Dedifferentiated amniotic fluid mesenchymal stem cell (primary cell): ENCODE measurements around the gene GPC3.

Source experiments
- DNase-seq: peaks from one replicate; pipeline ENCODE4 v3.0.0-alpha.2; 2016; ENCODE audit errors: extremely low spot score

GPC3 gene

GRCh38 chrX:133602881-133603280 is 382.5 kb downstream of the GPC3 start:
- DNase-seq = no peak

- no peak for DNase-seq
These were observed 384.3 kb downstream of the GPC3 start for GRCh38 chrX:133601116-133601515.

- no peak for DNase-seq
These were observed 384.9 kb downstream of the GPC3 start for GRCh38 chrX:133600536-133600935.

DNA sequence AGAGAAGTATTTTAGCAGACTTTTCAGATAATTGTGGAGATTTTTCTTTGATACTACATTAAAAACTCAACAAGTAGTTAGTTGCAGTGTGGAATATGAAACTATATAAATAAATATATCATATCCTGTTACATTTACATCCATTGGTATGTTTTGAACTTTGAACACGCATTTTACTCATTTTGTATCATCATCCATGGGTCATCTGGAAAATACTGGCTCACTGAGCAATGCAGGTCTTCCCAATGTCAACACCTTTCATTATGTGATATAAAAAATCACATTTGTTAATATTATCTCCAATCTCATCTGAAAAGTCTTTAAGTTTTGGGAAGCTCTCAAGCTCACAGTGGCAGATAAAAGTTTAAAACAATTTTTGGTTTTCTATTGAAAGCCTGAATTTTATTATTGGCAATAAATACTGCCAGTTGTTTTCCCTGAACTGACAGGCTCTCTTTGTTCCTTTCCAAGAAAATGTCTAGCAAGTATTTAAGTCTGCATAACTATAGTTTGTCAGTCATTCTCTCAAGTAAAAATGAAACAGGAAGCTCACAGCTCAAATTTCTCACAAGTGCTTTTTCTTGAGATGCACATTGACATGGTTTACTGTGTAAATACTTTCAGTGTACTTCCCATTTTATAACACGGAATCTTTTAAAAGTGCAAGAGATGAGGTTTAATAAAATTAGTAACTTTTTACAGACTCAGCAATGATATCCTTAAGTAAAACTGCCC is 386.6 kb downstream of the GPC3 start:
- DNase-seq = no peak

DNA sequence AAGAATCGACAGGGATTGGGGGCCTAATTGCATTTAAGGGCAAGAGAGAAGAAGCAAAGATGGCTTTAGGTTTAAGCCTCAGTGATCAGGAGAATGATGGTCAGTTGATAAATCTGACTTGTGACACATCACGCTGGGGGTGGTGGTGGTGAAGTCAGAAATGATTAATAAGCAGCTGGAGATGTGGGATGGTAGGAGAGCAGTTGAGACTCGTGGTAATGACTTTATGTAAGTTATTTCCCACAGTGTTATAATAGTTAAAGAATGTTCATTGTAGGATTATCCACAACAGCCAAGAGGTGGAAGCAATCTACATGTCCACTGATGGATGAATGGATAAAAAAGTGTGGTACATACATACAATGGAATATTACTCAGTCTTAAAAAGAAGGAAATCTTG is 391.2 kb downstream of the GPC3 start:
- no peak for DNase-seq

- DNase-seq = no peak
These were observed 391.9 kb downstream of the GPC3 start for GRCh38 chrX:133593531-133593930.

- DNase-seq = no peak
These were observed 394.5 kb downstream of the GPC3 start for GRCh38 chrX:133590703-133591505.

DNA sequence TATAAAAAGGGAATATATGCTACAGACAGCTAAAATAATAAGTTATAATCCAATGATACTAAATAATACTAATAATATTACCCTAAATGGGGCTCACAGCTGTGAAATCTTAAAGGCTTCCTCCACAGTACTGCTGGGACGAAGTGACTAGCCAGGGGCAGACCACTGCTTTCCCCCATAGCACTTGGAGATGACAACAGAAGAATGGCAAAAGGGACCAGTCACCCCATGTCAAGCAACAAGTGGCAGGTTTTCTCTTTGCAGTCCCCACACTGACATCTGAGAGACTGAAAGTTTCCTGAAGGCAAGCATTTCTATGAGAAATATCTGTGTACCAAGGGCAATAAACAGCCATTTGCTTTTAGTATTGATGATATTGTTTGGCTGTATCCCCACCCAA is 396.6 kb downstream of the GPC3 start:
- DNase-seq = no peak

DNA sequence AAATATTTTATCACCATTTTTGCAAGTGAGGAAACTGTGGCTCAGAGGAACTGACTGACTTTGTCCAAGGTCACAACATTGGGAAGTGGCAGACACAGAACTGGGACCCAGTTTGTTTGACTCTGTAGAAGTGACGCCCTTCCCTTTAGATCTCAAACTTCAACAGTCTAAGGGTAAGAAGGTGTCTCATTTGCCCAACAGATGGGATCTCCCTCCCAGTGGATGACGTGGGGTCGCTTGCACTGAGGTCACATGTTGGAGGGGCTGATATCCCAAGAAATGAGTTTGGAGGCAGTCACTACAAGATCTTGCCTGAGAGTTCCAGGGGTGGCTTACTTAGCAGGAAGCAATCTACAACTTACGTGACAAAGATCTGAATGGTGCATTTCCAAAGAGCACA is 397.6 kb downstream of the GPC3 start:
- DNase-seq = no peak

DNA sequence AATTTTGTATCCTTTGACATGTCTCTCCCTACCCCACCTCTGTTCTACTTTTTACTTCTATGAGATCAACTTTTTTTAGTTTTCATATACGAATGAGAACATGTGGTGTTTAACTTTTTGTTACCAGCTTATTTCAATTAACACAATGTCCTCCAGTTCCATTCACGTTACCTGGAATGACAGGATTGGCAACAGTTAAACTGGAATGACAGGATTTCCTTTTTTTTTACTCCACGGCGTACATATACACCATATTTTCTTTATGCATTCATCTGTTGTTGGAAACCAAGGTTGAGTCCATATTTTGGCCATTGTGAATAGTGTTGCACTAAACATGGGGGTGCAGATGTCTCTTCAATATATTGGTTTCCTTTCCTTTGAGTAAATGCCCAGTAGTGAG is 398.3 kb downstream of the GPC3 start:
- no peak for DNase-seq

- no peak for DNase-seq
These were observed 399.0 kb downstream of the GPC3 start for GRCh38 chrX:133586443-133586842.

- DNase-seq = no peak
These were observed 401.6 kb downstream of the GPC3 start for GRCh38 chrX:133583825-133584224.

DNA sequence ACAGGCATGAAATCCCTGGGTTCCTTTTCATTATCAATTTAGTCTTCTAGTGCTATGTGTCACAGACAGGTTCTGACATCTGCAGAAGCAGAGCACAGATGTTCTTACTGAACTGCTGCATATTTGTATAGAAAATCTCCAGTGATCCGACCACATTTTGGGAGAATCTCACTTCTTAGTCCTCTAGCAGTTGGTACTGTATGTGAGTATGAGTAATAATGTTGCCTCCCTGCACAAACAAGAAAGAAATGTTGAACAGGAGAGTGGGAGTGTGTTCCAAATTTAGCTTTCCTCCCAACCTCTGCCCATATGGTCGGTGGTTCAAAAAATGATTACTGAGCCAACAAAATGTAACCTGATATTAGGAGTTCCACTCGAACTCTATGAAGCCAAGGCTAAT is 404.8 kb downstream of the GPC3 start:
- no peak for DNase-seq

- DNase-seq = no peak
These were observed 405.8 kb downstream of the GPC3 start for GRCh38 chrX:133579631-133580030.

DNA sequence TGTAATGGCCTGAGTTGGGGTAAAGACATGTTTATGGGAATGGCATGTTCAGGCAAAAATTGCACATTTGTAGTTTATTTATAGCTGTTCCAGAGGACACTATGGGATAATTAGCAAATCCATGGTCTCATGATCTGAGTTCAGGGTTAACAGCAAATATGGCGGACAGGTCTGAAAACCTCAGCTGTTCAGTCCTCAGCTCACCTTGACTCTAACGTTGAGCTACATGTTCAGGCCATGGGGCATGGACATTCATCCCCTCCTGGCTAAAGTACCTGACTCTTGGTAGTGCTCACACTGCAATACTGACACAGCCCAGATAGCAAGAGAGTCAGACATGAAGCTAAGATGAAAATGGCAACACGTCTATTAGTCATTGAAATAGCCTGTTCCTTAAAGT is 408.5 kb downstream of the GPC3 start:
- DNase-seq = no peak

DNA sequence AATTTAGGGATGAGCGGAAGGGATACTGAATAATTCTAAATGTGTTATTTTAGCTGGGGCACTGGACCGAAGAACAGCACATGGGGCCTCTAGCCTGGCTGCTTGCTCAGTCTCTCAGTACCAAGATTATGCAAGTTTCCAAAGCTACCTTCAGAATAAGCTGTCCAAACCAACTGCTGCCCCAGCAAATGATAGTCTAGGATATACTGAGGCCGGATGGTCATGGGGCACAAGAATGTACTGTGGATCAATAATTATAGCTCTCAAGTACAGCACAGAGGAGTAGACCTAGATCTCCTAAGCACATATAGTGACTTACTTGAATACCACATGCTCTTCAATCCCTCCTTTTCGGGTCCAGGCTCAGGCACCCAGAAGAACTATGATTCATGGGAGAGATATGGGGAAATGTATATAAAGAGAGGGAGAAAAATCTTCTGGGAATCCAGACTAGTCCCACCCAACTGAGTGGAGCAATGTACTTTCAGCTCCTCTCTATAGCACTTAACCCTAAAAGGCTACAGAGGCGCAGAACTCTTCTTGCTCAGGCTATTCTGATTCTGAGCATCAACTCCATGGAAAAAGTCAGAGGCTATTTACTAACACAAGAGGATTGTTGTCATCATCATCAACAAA is 409.8 kb downstream of the GPC3 start:
- no peak for DNase-seq

GRCh38 chrX:133574716-133575115 is 410.7 kb downstream of the GPC3 start:
- no peak for DNase-seq

- no peak for DNase-seq
These were observed 414.8 kb downstream of the GPC3 start for GRCh38 chrX:133570549-133570948.

GRCh38 chrX:133569217-133569616 is 416.2 kb downstream of the GPC3 start:
- no peak for DNase-seq

DNA sequence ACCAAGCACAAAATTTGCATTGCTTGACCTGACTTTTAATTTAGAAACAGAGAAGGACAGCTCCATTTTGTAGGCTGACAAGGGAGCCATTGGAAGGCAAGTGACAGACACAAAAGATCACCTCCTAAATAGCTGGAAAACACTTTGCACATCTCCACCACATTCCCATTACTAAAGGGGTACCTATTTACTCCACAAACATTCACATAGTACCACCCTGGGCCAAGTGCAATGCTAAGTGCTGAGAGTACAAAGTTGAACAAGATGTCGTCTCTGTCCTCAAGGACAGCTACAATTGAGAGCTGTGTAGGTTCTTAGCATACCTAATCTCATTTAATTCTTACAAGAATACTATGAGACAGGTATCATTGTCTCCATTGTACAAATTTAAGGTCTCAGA is 417.3 kb downstream of the GPC3 start:
- no peak for DNase-seq

- DNase-seq = no peak
These were observed 418.5 kb downstream of the GPC3 start for GRCh38 chrX:133566876-133567275.

GRCh38 chrX:133563705-133564104 is 421.7 kb downstream of the GPC3 start:
- no peak for DNase-seq

DNA sequence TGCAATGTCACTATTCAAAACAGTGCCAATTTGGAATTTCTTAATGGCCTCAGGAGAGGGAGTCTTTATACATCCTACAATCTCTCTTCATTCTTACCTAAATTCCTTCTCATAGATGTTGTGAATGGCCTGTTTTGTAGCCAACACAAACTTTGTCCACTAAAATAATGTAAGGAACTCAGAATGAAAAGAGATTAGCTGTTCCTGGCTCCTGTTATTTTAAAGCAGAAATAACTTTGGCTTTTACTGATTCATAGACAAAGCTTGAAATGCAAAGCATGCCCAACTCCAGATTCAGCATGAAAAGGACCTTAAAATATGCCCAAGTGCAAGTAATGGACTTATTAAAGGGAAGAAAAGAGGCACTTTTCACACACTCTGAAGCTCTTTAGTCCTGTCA is 424.1 kb downstream of the GPC3 start:
- DNase-seq = no peak
